DOHH2 (cell line): ENCODE results near the gene ERC2.

Experiments
- H3F3A ChIP-seq: fragments of 200-600 bp; sonication (generic), shearing (Covaris generic); 2 replicates; pipeline ENCODE4 v1.6.0; 2016; ENCODE audit warnings: antibody characterized with exemption, mild to moderate bottlenecking; ENCODE audit not compliant: control insufficient read depth, insufficient read depth
- H3K27ac ChIP-seq: fragments of 200-600 bp; sonication (generic); 2 replicates; pipeline ENCODE4 v1.5.1; 2014; ENCODE audit warnings: low read depth, mild to moderate bottlenecking, low read length, moderate library complexity
- H3K27me3 ChIP-seq: fragments of 200-600 bp; sonication (generic); 2 replicates; pipeline ENCODE4 v1.6.1; 2014; ENCODE audit warnings: mild to moderate bottlenecking, low read length, mixed read lengths; ENCODE audit not compliant: control insufficient read depth
- H3K36me3 ChIP-seq: fragments of 200-600 bp; sonication (generic); 2 replicates; pipeline ENCODE4 v1.6.1; 2014; ENCODE audit warnings: mild to moderate bottlenecking, low read length, moderate library complexity, mixed read lengths; ENCODE audit not compliant: control insufficient read depth
- H3K4me1 ChIP-seq: fragments of 200-600 bp; sonication (generic); 2 replicates; pipeline ENCODE4 v1.6.1; 2014; ENCODE audit warnings: mild to moderate bottlenecking, low read length, mixed read lengths; ENCODE audit not compliant: control insufficient read depth
- H3K4me2 ChIP-seq: fragments of 200-600 bp; sonication (generic); 2 replicates; pipeline ENCODE4 v1.6.0; 2014; ENCODE audit warnings: mild to moderate bottlenecking, low read length, moderate library complexity
- H3K4me3 ChIP-seq: fragments of 200-600 bp; sonication (generic); 2 replicates; pipeline ENCODE4 v1.5.1; 2014; ENCODE audit warnings: mild to moderate bottlenecking, low read length, mixed read lengths
- H3K79me2 ChIP-seq: fragments of 200-600 bp; sonication (generic); 2 replicates; pipeline ENCODE4 v1.6.1; 2014; ENCODE audit warnings: mild to moderate bottlenecking, low read length, mixed read lengths; ENCODE audit not compliant: control insufficient read depth
- H3K9me2 ChIP-seq: fragments of 200-600 bp; sonication (generic); replicated peaks from 2 replicates; pipeline ENCODE4 v1.6.1; 2014; ENCODE audit warnings: mild to moderate bottlenecking, low read length, mixed read lengths; ENCODE audit not compliant: control insufficient read depth
- H3K9me3 ChIP-seq: fragments of 200-600 bp; sonication (generic); 2 replicates; pipeline ENCODE4 v1.6.1; 2014; ENCODE audit warnings: antibody characterized with exemption, low read length, mixed read lengths; ENCODE audit not compliant: control insufficient read depth, insufficient read depth
- H4K20me1 ChIP-seq: fragments of 200-600 bp; sonication (generic); 2 replicates; pipeline ENCODE4 v1.6.0; 2014; ENCODE audit warnings: low read depth, mild to moderate bottlenecking, antibody characterized with exemption, low read length, moderate library complexity; ENCODE audit not compliant: control insufficient read depth, insufficient read depth
- EZH2phosphoT487 ChIP-seq: fragments of 200-600 bp; sonication (generic); IDR thresholded peaks from 2 replicates; pipeline ENCODE4 v1.6.1; 2017; ENCODE audit warnings: borderline replicate concordance, mild to moderate bottlenecking, antibody characterized with exemption, low read length, moderate library complexity, mixed read lengths
- TF ChIP-seq, protein P1 (sequence below): fragments of 200-600 bp; sonication (generic); IDR thresholded peaks from one replicate; pipeline ENCODE4 v1.5.1; 2014; ENCODE audit warnings: antibody characterized with exemption, mild to moderate bottlenecking, low read depth, low read length; ENCODE audit not compliant: poor library complexity, severe bottlenecking

ERC2 gene

DNA sequence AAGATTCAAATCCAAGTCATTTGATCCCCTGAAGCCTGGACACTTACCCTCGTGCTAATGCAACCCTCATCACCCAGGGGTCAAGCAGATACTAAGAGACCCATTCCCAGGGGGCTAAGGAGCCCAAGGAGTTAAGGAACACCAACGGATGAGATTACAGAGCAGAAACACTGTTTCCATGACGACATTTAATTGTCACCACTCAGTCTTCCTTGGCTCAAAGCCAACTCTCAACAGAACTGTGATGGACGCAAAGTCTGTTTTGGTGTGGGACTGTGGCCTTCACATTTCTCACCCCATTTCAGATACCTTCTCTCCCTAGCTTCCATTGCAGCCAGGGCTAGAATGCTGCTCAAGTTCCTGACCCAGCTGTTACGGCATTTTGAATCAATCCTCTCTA, 597.7 kb downstream of the ERC2 start:
- Histone ChIP-seq H3K79me2 (no peaks in the 10 kb centered on the region), H3K9me3 (no peaks in the 10 kb centered on the region), H3K27me3 (no peaks in the 10 kb centered on the region), H3K4me3 (no peak overlapping the region), H3K4me1 (no peaks in the 10 kb centered on the region), H3K9me2 (no peaks in the 10 kb centered on the region), H3K4me2 (no peak overlapping the region), H3F3A (no peaks in the 10 kb centered on the region), H3K27ac (no peak overlapping the region), H3K36me3 (no peaks in the 10 kb centered on the region), H4K20me1 (no peaks in the 10 kb centered on the region)
- no peak for TF ChIP-seq EZH2phosphoT487
- TF ChIP-seq, protein P1, sequence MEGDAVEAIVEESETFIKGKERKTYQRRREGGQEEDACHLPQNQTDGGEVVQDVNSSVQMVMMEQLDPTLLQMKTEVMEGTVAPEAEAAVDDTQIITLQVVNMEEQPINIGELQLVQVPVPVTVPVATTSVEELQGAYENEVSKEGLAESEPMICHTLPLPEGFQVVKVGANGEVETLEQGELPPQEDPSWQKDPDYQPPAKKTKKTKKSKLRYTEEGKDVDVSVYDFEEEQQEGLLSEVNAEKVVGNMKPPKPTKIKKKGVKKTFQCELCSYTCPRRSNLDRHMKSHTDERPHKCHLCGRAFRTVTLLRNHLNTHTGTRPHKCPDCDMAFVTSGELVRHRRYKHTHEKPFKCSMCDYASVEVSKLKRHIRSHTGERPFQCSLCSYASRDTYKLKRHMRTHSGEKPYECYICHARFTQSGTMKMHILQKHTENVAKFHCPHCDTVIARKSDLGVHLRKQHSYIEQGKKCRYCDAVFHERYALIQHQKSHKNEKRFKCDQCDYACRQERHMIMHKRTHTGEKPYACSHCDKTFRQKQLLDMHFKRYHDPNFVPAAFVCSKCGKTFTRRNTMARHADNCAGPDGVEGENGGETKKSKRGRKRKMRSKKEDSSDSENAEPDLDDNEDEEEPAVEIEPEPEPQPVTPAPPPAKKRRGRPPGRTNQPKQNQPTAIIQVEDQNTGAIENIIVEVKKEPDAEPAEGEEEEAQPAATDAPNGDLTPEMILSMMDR: no peak

DNA sequence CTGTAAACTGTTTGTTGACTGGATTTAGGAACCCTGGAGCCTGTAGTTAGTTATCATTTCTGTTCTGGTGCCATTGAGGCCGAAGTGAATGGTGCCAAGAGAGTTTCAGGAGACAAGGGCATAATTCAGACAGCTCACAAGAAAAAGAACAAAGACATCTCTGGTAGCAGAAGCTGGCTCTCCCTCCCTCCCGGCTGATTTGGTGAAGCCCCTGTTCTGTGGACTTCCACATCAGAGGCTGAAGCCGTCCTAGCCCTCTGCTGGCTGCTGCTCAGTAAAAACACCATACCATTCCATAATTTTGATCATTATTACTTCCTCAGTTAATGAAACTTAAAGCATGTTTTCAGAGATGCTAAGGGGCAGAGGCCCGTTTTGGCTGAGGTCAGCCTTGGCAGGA, 599.9 kb downstream of the ERC2 start:
- H3K4me2 ChIP-seq: no peak overlapping the region
- H3K27me3 ChIP-seq: no peaks in the 10 kb centered on the region
- H3K79me2 ChIP-seq: no peaks in the 10 kb centered on the region
- no peaks in the 10 kb centered on the region for H3K9me3 ChIP-seq
- H3K4me3 ChIP-seq: no peak overlapping the region
- TF ChIP-seq, protein P1: no peak
- no peak for TF ChIP-seq EZH2phosphoT487
- H3K4me1 ChIP-seq: no peaks in the 10 kb centered on the region
- H3K36me3 ChIP-seq: no peaks in the 10 kb centered on the region
- H3K9me2 ChIP-seq: no peaks in the 10 kb centered on the region
- H3K27ac ChIP-seq: no peak overlapping the region
- no peaks in the 10 kb centered on the region for H3F3A ChIP-seq
- no peaks in the 10 kb centered on the region for H4K20me1 ChIP-seq

DNA sequence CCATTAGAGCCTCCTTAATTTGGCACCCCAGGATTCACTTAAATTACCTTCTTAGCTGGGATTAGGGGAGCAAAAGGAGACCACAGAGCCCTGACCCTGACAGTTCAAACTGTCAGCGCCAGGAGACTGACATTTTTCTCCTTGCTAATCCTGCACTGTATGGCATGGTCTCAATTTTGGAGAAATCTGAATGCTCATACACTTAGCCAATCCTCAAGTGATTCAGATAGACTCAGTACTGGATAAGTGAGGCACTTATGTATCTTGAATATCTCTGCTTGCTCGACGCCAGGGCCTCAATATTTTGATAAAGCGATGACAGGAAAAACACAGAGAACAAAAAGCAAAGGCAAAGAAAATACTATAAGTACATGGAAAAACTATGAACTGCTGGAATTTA, 605.2 kb downstream of the ERC2 start:
- TF ChIP-seq EZH2phosphoT487: no peak
- TF ChIP-seq, protein P1: no peak
- no peak overlapping the region for H3K4me2 ChIP-seq
- H3K36me3 ChIP-seq: no peaks in the 10 kb centered on the region

More for the DNA sequence above, 605.2 kb downstream of the ERC2 start:
- Histone ChIP-seq H3K9me3 (no peaks in the 10 kb centered on the region), H3K4me3 (no peak overlapping the region), H3K4me1 (no peaks in the 10 kb centered on the region), H3K27ac (no peak overlapping the region), H4K20me1 (no peaks in the 10 kb centered on the region), H3F3A (no peaks in the 10 kb centered on the region), H3K79me2 (no peaks in the 10 kb centered on the region), H3K9me2 (no peaks in the 10 kb centered on the region), H3K27me3 (no peaks in the 10 kb centered on the region)
